Measurements from ENCODE around the gene DNAJC17. TPM values are rescaled to one million over a fixed set of nuclear protein-coding genes. Genes with fewer than 3 reads are reported as not detected.

Gene DNAJC17
- total and polyA plus RNA-seq, 2 of the 13 experiments (the other 11 are each of a cell fraction or from before 2014, with no cell fraction given), result 22.2 to 26.5 TPM

- TF ChIP-seq TFDP1 (CRISPR knock-in tag; IDR thresholded peaks at IDR 0.05; ENCODE audit: borderline replicate concordance) (peak; percentile 97), TBP (CRISPR knock-in tag; IDR thresholded peaks at IDR 0.05) (no peak), ZKSCAN5 (CRISPR knock-in tag; IDR thresholded peaks at IDR 0.05) (no peak), FOXA1 (IDR thresholded peaks at IDR 0.05) (no peak), FOXA1 (CRISPR knock-in tag; IDR thresholded peaks at IDR 0.05) (no peak), ZNF710 (CRISPR knock-in tag; IDR thresholded peaks at IDR 0.05; ENCODE audit: borderline replicate concordance) (peak; percentile 10), ZMAT3 (CRISPR knock-in tag; conservative IDR thresholded peaks at IDR 0.05) (0 out of 2 replicates have a peak, but pooled peaks have one; percentile 31), CEBPZ (IDR thresholded peaks at IDR 0.05; ENCODE audit: low read length) (no peak), LRRFIP1 (CRISPR knock-in tag; conservative IDR thresholded peaks at IDR 0.05) (no peak), ZBTB20 (CRISPR knock-in tag; IDR thresholded peaks at IDR 0.05; ENCODE audit: borderline replicate concordance, low read depth) (no peak; the same call in 1 of the 2 replicates), ZNF274 (CRISPR knock-in tag; IDR thresholded peaks at IDR 0.05) (no peak), ZIK1 (CRISPR knock-in tag; IDR thresholded peaks at IDR 0.05; ENCODE audit: borderline replicate concordance, low read depth) (no peak), ZBTB10 (CRISPR knock-in tag; IDR thresholded peaks at IDR 0.05; ENCODE audit: borderline replicate concordance) (no peak), KDM1A (CRISPR knock-in tag; IDR thresholded peaks at IDR 0.05) (no peak), RFXANK (CRISPR knock-in tag; IDR thresholded peaks at IDR 0.05) (no peak), AGO2 (optimal IDR thresholded peaks at IDR 0.05; ENCODE audit: low read depth, low read length) (no peak), ZNF205 (CRISPR knock-in tag; IDR thresholded peaks at IDR 0.05) (no peak)
Observed at GRCh38 chr15:40762919-40763800, 44.1 kb downstream of the DNAJC17 start (continued).

Measured in HepG2 (cell line).